Aorta (tissue), 5 donors: ENCODE data around the gene MAIP1. TPM values are rescaled to one million over a fixed set of nuclear protein-coding genes. Genes with fewer than 3 reads are reported as not detected.

Experiments used
- ATAC-seq: fragments of 200-7000 bp; cut with Tn5 transposase; one replicate; pipeline ENCODE4 v1.9.1; 2022; ENCODE audit warnings: moderate library complexity; ENCODE audit not compliant: low FRiP score
- DNase-seq, 2 donors: peaks; one replicate each; pipeline ENCODE4 v3.0.0-alpha.2; 2020
- H3K27ac ChIP-seq, 2 donors: one replicate each; pipeline ENCODE4 v1.5.1; 2013; ENCODE audit warnings: low read length in 2 of 2, mild to moderate bottlenecking in 2 of 2, moderate library complexity in 2 of 2, control low read depth in 1 of 2, inconsistent platforms in 1 of 2, low read depth in 1 of 2
- H3K27me3 ChIP-seq, 2 donors: one replicate each; pipeline ENCODE4 v1.6.1; 2013; ENCODE audit warnings: control low read depth in 1 of 2, low read length in 1 of 2, mild to moderate bottlenecking in 1 of 2, moderate library complexity in 1 of 2; ENCODE audit not compliant: insufficient read depth in 2 of 2, control insufficient read depth in 1 of 2
- H3K36me3 ChIP-seq, 2 donors: one replicate each; pipeline ENCODE4 v1.6.1; 2013; ENCODE audit warnings: control low read depth in 1 of 2, low read length in 1 of 2, mild to moderate bottlenecking in 1 of 2; ENCODE audit not compliant: insufficient read depth in 2 of 2, control insufficient read depth in 1 of 2
- H3K4me1 ChIP-seq, 2 donors: one replicate each; pipeline ENCODE4 v1.6.1; 2013; ENCODE audit warnings: low read length in 2 of 2, control low read depth in 1 of 2, mild to moderate bottlenecking in 1 of 2, moderate library complexity in 1 of 2; ENCODE audit not compliant: insufficient read depth in 2 of 2, control insufficient read depth in 1 of 2
- H3K4me3 ChIP-seq, 2 donors: one replicate each; pipeline ENCODE4 v1.5.1; 2013; ENCODE audit warnings: low read length in 2 of 2, control low read depth in 1 of 2, mild to moderate bottlenecking in 1 of 2
- H3K9me3 ChIP-seq: one replicate; pipeline ENCODE4 v1.6.1; 2013; ENCODE audit warnings: mild to moderate bottlenecking, low read length; ENCODE audit not compliant: control insufficient read depth
- WGBS, 2 donors: extraction: QIAGEN DNeasy Blood & Tissue Kit; methylation state at CpG; one replicate each; pipeline ENCODE4 v1.1.7; 2013; 5-methylcytosine and 5-hydroxymethylcytosine counted together
- intact Hi-C, 2 donors: fragments of 100-400 bp; cut with DNase I; formaldehyde crosslinking; loops; one replicate each; pipeline versions ENCODE4 v1.14.2 to v1.15.0; 2022
- polyA plus RNA-seq, 2 donors: library from polyadenylated mRNA; stranded (reverse); fragments of 200-250 nt; gene quantifications; one replicate each; pipeline ENCODE4 v1.2.3, GENCODE V29; 2013
- total RNA-seq, 2 donors: library from RNA; stranded (reverse); fragmentation: NEBNext Ultra II Directional; extraction: Animal tissue kit (Norgen Biotek cat#: 25700); gene quantifications; one replicate each; pipeline ENCODE4 v1.2.1, GENCODE V29; 2021
- donor health status: healthy with polysubstance abuse.
- donor health status: Bipolar disorder and iron deficiency.
- donor health status: DM: no; HTN: no; CAD: no.
- donor health status: DM: no; HTN: no; CAD: no.
- donor health status: DM: yes; HTN: yes; CAD: no.

Gene MAIP1
- total and polyA plus RNA-seq, 4 donors, result 9.0 to 15.7 (median 11.1) TPM

DNA sequence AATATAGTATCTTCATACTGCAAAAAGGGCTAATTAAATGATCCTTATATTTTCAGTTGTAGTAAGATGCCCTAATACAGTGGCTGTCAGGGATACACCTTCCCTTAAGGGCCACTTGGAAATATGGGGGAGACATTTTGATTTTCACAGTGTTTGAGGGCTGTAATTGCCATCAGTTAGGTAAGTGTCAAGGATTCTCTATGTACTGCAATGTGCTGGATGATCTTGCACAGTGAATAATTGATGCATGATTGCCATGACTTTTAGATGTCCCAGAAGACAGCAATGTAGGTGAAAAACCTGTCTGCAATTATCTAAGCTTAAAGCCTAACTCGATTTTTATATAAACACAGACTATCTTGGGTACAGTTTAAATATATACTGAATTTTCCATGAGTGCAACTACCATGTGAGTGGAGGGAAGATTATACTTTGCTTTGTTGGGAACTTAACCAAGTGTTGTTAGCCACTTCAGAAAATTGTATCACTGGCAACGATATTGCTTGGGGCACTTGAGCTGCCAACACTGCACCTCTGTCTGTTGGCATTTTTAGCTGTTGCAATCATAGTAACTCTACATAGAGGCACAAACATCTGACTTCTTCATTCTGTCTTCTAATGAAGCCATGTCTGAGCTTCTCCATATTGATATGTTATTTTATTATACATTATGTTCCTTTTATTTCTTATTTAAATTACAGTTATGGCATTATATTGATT, 45.2 kb downstream of the MAIP1 start:
- H3K4me3 ChIP-seq, result no peak overlapping the region
- H3K4me1 ChIP-seq, result no peaks in the 10 kb centered on the region
- WGBS, 2 donors, result 6 to 10% methylated on average over 2 of the region's 2 CpGs
- no peaks in the 10 kb centered on the region for H3K27me3 ChIP-seq
- intact Hi-C loops, result no loop called here
- H3K9me3 ChIP-seq, result no peaks in the 10 kb centered on the region
- ATAC-seq (no peak), DNase-seq (no peak)
- H3K36me3 ChIP-seq, result no peaks in the 10 kb centered on the region
- H3K27ac ChIP-seq, result no peak overlapping the region

DNA sequence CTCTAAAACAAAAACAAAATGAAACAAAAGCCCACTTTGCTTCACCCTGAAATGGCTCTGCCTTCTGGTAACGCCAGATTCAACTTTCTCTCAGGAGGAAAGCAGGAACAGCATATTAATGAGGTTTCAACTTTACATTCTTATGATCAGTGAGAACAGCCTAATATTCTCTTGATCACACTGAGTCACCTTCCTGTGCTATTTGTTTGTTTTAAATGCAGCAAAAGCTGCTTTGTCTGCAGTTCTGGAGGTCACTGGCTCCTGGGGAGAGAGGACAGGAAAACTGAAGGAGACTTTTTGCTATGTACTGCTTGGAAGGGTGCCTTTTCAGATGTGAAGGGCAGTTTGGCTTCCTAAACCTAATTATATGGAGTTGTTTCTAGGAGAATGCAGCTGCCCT, 48.1 kb downstream of the MAIP1 start:
- H3K27me3 ChIP-seq, result no peaks in the 10 kb centered on the region
- intact Hi-C loops, result no loop called here

DNA sequence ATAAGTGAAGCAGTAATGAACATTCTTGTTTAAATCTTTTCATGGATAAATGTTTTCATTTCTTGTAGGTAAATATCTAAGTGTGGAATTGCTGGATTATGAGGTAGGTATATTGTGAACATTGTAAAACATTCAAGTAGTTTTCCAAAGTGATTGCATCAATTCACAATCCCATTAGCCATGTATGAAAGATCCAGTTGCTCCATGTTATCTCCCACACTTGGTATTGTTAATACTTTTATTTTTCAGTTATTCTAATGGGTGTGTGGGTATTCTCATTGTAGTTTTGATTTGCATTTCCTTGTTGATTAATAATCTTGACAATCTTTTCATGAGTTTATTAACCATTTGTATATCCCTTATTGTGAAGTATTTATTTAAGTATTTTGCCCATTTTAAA, 50.3 kb downstream of the MAIP1 start:
- ATAC-seq, result no peak
- intact Hi-C loops, result no loop called here
- no peaks in the 10 kb centered on the region for H3K9me3 ChIP-seq

More for the DNA sequence above, 48.1 kb downstream of the MAIP1 start:
- no peak for DNase-seq
- no peak for ATAC-seq
- Histone ChIP-seq H3K27ac (no peak overlapping the region), H3K9me3 (no peaks in the 10 kb centered on the region), H3K36me3 (no peaks in the 10 kb centered on the region), H3K4me1 (no peaks in the 10 kb centered on the region), H3K4me3 (no peak overlapping the region)
- WGBS, 2 donors, result 78 to 89% methylated on average over 1 of the region's 1 CpG

GRCh38 chr2:200007306-200007705, 51.9 kb downstream of the MAIP1 start:
- no peaks in the 10 kb centered on the region for H3K4me1 ChIP-seq
- ATAC-seq, result no peak
- intact Hi-C loops, result no loop called here
- no peaks in the 10 kb centered on the region for H3K9me3 ChIP-seq
- H3K27me3 ChIP-seq, result no peaks in the 10 kb centered on the region
- 85 to 93% methylated on average over 1 of the region's 1 CpG for WGBS, 2 donors
- no peak overlapping the region for H3K4me3 ChIP-seq
- DNase-seq, result no peak
- H3K27ac ChIP-seq, result no peak overlapping the region
- H3K36me3 ChIP-seq, result no peaks in the 10 kb centered on the region

More for the DNA sequence above, 50.3 kb downstream of the MAIP1 start:
- DNase-seq, result no peak
- H3K36me3 ChIP-seq, result no peaks in the 10 kb centered on the region
- H3K27ac ChIP-seq, result no peak overlapping the region
- H3K27me3 ChIP-seq, result no peaks in the 10 kb centered on the region
- no peaks in the 10 kb centered on the region for H3K4me1 ChIP-seq
- H3K4me3 ChIP-seq, result no peak overlapping the region

GRCh38 chr2:200012401-200012800, 57.0 kb downstream of the MAIP1 start:
- intact Hi-C loops, result no loop called here

More at GRCh38 chr2:200012401-200012800, 57.0 kb downstream of the MAIP1 start:
- H3K36me3 ChIP-seq, result no peaks in the 10 kb centered on the region
- no peaks in the 10 kb centered on the region for H3K9me3 ChIP-seq
- 80 to 99% methylated on average over 1 of the region's 1 CpG for WGBS, 2 donors
- no peak overlapping the region for H3K27ac ChIP-seq
- ATAC-seq (no peak), DNase-seq (no peak)
- no peak overlapping the region for H3K4me3 ChIP-seq
- H3K27me3 ChIP-seq, result no peaks in the 10 kb centered on the region
- H3K4me1 ChIP-seq, result no peaks in the 10 kb centered on the region

Other genes starting within 250 kb of the MAIP1 start
- gene FTCDNL1, start 104.4 kb upstream of the MAIP1 start, total RNA-seq, result 1 to 10 TPM; 1.4 to 1.7 TPM
- not detected for gene FTCDNL1, start 104.4 kb upstream of the MAIP1 start, polyA plus RNA-seq
- gene C2orf69, start 44.3 kb upstream of the MAIP1 start, total RNA-seq, result 10 to 100 TPM; 11.0 to 11.2 TPM
- gene C2orf69, start 44.3 kb upstream of the MAIP1 start, polyA plus RNA-seq, result 1 to 10 TPM; 4.3 to 7.1 TPM
- gene TYW5, start 91 bp upstream of the MAIP1 start, total RNA-seq, result 1 to 10 TPM; 5.2 to 9.0 TPM
- 1 to 10 TPM; 2.5 to 4.7 TPM for gene TYW5, start 91 bp upstream of the MAIP1 start, polyA plus RNA-seq